ENCODE measurements around the gene ZBTB46. TPM values are rescaled to one million over a fixed set of nuclear protein-coding genes. Genes with fewer than 3 reads are reported as not detected.

The ZBTB46 gene
- total RNA-seq, 6 experiments from 2014 or later, result 0.38 to 1.1 (median 0.64) TPM

DNA sequence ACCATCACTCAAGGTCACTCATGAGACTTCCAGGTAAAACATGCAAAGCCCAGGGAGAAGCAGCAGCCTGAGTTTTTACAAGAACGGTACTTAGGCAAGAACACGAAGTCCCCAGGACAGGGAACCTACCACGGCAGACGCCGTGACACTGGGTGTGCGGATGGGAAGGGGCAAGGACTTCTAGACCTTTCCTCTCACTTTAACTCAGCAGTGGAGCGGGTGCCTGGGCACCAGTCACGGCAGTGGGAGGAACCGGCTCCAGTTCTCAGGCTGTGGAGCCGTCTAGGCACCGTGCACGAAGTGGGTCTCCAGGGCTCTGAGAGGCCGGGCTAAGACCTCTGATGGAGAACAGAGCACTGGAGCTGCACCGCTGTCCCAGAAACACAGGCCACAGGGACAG lies 2.5 kb downstream of the ZBTB46 start:
- Mint-ChIP-seq H3K4me3 (no peak overlapping the region), H3K4me1 (ENCODE audit: low read depth) (peaks cover 16% of the 10 kb centered on the region), H3K9me3 (no peaks in the 10 kb centered on the region), H3K36me3 (ENCODE audit: low read depth) (peaks cover 5% of the 10 kb centered on the region; the same call in 1 of the 2 replicates), H3K27me3 (ENCODE audit: insufficient read depth) (peaks cover 15% of the 10 kb centered on the region), H3K27ac (no peak overlapping the region)
- DNase-seq, result no peak
- TF ChIP-seq, protein P1, sequence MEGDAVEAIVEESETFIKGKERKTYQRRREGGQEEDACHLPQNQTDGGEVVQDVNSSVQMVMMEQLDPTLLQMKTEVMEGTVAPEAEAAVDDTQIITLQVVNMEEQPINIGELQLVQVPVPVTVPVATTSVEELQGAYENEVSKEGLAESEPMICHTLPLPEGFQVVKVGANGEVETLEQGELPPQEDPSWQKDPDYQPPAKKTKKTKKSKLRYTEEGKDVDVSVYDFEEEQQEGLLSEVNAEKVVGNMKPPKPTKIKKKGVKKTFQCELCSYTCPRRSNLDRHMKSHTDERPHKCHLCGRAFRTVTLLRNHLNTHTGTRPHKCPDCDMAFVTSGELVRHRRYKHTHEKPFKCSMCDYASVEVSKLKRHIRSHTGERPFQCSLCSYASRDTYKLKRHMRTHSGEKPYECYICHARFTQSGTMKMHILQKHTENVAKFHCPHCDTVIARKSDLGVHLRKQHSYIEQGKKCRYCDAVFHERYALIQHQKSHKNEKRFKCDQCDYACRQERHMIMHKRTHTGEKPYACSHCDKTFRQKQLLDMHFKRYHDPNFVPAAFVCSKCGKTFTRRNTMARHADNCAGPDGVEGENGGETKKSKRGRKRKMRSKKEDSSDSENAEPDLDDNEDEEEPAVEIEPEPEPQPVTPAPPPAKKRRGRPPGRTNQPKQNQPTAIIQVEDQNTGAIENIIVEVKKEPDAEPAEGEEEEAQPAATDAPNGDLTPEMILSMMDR (IDR thresholded peaks at IDR 0.05), result no peak

DNA sequence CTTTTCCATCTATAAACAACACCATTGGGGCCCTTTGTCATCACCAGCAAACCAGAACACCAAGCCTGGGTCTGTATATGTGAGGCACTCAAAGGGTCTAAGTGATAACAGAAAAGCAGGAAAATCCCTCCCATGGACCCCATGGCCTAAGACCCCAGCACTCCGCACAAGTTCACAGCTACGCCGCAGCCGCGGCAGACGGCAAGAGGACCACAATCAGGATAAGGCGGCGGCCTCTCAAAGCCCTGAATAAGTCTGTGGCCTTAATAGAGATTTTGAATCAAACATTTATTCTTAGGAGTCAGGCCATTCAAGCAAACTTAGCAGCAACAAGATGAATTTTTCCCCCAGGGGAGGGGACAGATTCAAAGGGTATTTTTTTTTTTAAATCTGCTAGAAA lies 2.9 kb downstream of the ZBTB46 start:
- no peak overlapping the region for H3K4me3 Mint-ChIP-seq

DNA sequence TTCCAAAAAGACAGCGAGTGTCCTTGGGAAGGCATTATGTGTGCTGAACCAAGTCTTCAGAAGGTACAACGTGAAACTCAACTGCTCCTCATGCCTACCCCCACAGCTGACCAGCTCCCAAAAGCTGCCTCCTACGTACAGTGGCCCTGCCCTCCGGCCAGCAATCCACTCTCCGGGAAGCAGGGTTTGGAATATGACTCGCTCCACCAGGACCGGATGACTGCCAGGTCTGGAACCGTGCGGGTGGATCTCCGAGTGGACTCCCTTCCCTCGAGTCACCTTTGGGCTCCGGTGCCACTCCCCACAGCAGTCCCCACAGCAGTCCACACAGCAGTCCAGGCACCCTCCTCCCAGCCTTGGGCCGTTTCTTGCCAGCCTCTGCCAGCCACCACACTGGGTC lies 4.3 kb downstream of the ZBTB46 start:
- H3K27me3 Mint-ChIP-seq (ENCODE audit: insufficient read depth), result peaks cover 19% of the 10 kb centered on the region
- H3K27ac Mint-ChIP-seq, result no peak overlapping the region
- H3K36me3 Mint-ChIP-seq (ENCODE audit: low read depth), result peaks cover 5% of the 10 kb centered on the region; the same call in 1 of the 2 replicates
- no peaks in the 10 kb centered on the region for H3K9me3 Mint-ChIP-seq
- TF ChIP-seq, protein P1 (IDR thresholded peaks at IDR 0.05), result no peak
- no peak for DNase-seq
- H3K4me1 Mint-ChIP-seq (ENCODE audit: low read depth), result peaks cover 13% of the 10 kb centered on the region
- no peak overlapping the region for H3K4me3 Mint-ChIP-seq

More for the DNA sequence above, 2.9 kb downstream of the ZBTB46 start:
- H3K27ac Mint-ChIP-seq, result no peak overlapping the region
- no peaks in the 10 kb centered on the region for H3K9me3 Mint-ChIP-seq
- H3K27me3 Mint-ChIP-seq (ENCODE audit: insufficient read depth), result peaks cover 15% of the 10 kb centered on the region
- H3K4me1 Mint-ChIP-seq (ENCODE audit: low read depth), result peaks cover 13% of the 10 kb centered on the region
- no peak for DNase-seq
- peaks cover 5% of the 10 kb centered on the region; the same call in 1 of the 2 replicates for H3K36me3 Mint-ChIP-seq (ENCODE audit: low read depth)
- TF ChIP-seq, protein P1 (IDR thresholded peaks at IDR 0.05), result no peak

DNA sequence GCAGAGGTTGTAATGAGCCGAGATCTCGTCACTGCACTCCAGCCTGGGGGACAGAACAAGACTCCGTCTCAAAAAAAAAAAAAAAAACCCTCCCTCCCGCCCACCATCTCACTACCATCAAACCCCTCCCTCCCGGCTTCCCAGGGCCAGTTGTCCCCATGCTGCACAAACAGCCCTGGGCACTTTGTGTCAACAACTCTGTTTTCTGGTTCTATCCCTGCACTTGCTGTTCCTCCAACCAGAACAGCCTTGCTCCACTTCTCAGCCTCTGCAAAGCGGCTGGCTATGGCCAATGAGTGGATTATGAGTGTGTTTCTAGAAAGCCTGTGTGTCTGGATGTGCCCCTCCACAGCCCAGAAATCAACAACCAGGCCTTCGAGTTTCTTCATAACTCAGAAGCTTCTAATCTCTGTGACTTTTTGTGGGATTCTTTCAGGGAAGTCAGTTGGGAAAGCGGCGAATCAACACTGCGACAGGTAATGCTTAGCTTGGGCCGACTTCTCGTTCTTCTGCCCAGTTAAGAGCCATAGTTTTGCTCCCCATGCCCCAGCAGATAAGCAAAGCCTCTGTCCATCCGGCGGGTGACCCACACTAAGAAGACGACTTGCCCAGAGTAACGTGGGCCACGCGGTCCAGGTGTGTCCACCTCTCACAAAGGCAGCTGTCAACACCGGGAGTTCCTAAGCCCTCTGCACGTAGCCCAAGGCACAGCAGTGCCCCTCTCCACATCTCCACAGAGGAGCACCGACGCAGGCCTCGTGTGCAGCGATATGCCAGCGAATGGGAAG lies 5.5 kb downstream of the ZBTB46 start:
- Mint-ChIP-seq H3K4me3 (no peak overlapping the region), H3K27ac (no peak overlapping the region), H3K36me3 (ENCODE audit: low read depth) (peaks cover 5% of the 10 kb centered on the region; the same call in 1 of the 2 replicates), H3K4me1 (ENCODE audit: low read depth) (peaks cover 13% of the 10 kb centered on the region), H3K27me3 (ENCODE audit: insufficient read depth) (peaks cover 21% of the 10 kb centered on the region), H3K9me3 (no peaks in the 10 kb centered on the region)
- no peak for DNase-seq
- TF ChIP-seq, protein P1 (IDR thresholded peaks at IDR 0.05), result no peak

DNA sequence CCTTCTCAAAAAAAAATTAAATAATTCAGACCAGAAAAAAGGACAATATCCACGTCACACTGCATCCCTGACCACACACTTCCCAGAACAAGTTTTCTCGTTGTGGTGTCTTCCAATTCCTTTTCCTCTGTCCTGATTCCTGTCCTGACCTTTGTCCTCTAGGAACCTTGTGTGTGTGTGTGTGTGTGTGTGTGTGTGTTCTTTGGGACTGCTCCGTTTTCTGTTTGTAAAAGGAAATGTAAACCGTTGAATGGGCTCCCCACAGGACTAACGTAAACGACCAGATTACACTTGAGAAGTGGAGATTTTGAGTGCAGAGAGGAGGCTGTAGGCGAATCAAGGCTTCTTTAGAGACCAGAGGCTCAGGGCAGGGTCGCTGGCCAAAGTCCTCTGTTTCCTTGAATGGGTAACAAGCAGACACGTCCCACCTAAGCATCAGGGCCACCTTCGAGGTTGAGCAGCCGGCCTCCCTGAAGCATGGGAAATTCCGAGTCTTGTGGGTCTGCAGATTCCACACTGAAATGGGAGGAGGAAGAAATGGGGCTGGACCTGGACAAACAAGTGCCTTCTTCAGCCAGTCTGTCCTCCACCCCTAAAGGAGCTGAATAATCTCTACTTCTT lies 7.3 kb downstream of the ZBTB46 start:
- Mint-ChIP-seq H3K27me3 (ENCODE audit: insufficient read depth) (peaks cover 18% of the 10 kb centered on the region), H3K9me3 (no peaks in the 10 kb centered on the region), H3K36me3 (ENCODE audit: low read depth) (no peaks in the 10 kb centered on the region), H3K4me3 (no peak overlapping the region), H3K4me1 (ENCODE audit: low read depth) (peaks cover 14% of the 10 kb centered on the region), H3K27ac (no peak overlapping the region)
- TF ChIP-seq, protein P1 (IDR thresholded peaks at IDR 0.05), result no peak
- no peak for DNase-seq
